IMR-90 (cell line): Measurements from ENCODE around the gene STX8. TPM values are rescaled to one million over a fixed set of nuclear protein-coding genes. Genes with fewer than 3 reads are reported as not detected.

Experiments
- ATAC-seq: fragments of 200-7000 bp; cut with Tn5 transposase; 2 replicates; pipeline ENCODE4 v1.9.1; 2020; ENCODE audit warnings: low read depth, mild to moderate bottlenecking, moderate library complexity
- BruUV-seq: library from RNA; stranded (reverse); fragments of 400-500 nt; replicated peaks from 2 replicates; lab custom pipeline; 2021; lab: Mats Ljungman, UMichigan
- CTCF ChIA-PET: fragments of 300-600 bp; formaldehyde crosslinking; extraction: SDS; loops from one replicate; lab custom pipeline; 2021; ENCODE audit warnings: antibody characterized with exemption; lab: Yijun Ruan, JAX
- POLR2A ChIA-PET: fragments of 300-600 bp; sonication (Branson Sonifier 250); formaldehyde crosslinking; loops from one replicate; lab custom pipeline; 2022; ENCODE audit warnings: antibody characterized with exemption; ENCODE audit not compliant: unreplicated experiment; lab: Charles Lee
- DNase-seq: peaks from one replicate; pipeline ENCODE4 v3.0.0; 2013
- H2AFZ ChIP-seq: replicated peaks from 2 replicates; pipeline ENCODE3; 2013; ENCODE audit warnings: low read length, mild to moderate bottlenecking; ENCODE audit not compliant: poor library complexity
- H2AK5ac ChIP-seq: 2 replicates; pipeline ENCODE4 v1.6.1; 2013; ENCODE audit warnings: low read depth, low read length, inconsistent platforms
- H2AK9ac ChIP-seq: replicated peaks from 2 replicates; pipeline ENCODE3; 2013; ENCODE audit warnings: mild to moderate bottlenecking, low read depth, low read length, moderate library complexity; ENCODE audit not compliant: poor library complexity
- H2BK120ac ChIP-seq: 2 replicates; pipeline ENCODE4 v1.6.1; 2013; ENCODE audit warnings: low read depth, low read length, inconsistent platforms
- H2BK15ac ChIP-seq: 3 replicates; pipeline ENCODE4 v1.6.1; 2013; ENCODE audit warnings: low read depth, low read length, inconsistent platforms
- H2BK20ac ChIP-seq: 2 replicates; pipeline ENCODE4 v1.6.1; 2013; ENCODE audit warnings: low read depth, mild to moderate bottlenecking, inconsistent platforms, low read length, moderate library complexity
- H2BK5ac ChIP-seq: 2 replicates; pipeline ENCODE4 v1.6.1; 2013; ENCODE audit warnings: mild to moderate bottlenecking, low read depth, low read length, inconsistent platforms; ENCODE audit not compliant: poor library complexity, severe bottlenecking
- H3K14ac ChIP-seq: replicated peaks from 2 replicates; pipeline ENCODE4 v1.6.1; 2013; ENCODE audit warnings: low read depth, low read length, inconsistent platforms
- H3K18ac ChIP-seq: 2 replicates; pipeline ENCODE4 v1.6.1; 2013; ENCODE audit warnings: low read depth, low read length, control low read depth
- H3K23ac ChIP-seq: 2 replicates; pipeline ENCODE4 v1.6.1; 2013; ENCODE audit warnings: low read depth, low read length, inconsistent platforms
- H3K27ac ChIP-seq: 2 replicates; pipeline ENCODE4 v1.5.1; 2013; ENCODE audit warnings: mild to moderate bottlenecking, control low read depth, low read length; ENCODE audit not compliant: insufficient read depth
- H3K27me3 ChIP-seq: 2 replicates; pipeline ENCODE4 v1.6.1; 2013; ENCODE audit warnings: low read length; ENCODE audit not compliant: control insufficient read depth, insufficient read depth
- H3K36me3 ChIP-seq: 2 replicates; pipeline ENCODE4 v1.6.1; 2013; ENCODE audit warnings: low read length, mixed read lengths; ENCODE audit not compliant: control insufficient read depth, insufficient read depth
- H3K4ac ChIP-seq: 2 replicates; pipeline ENCODE4 v1.6.1; 2013; ENCODE audit warnings: low read depth, low read length, inconsistent platforms
- H3K4me1 ChIP-seq: 2 replicates; pipeline ENCODE4 v1.6.1; 2013; ENCODE audit warnings: low read length, mixed read lengths; ENCODE audit not compliant: control insufficient read depth, insufficient read depth
- H3K4me2 ChIP-seq: 2 replicates; pipeline ENCODE4 v1.6.1; 2013; ENCODE audit warnings: low read depth, mild to moderate bottlenecking, control low read depth, low read length, moderate library complexity
- H3K4me3 ChIP-seq: 2 replicates; pipeline ENCODE4 v1.5.1; 2013; ENCODE audit warnings: low read depth, mild to moderate bottlenecking, control low read depth, low read length, moderate library complexity; ENCODE audit not compliant: insufficient read depth
- H3K56ac ChIP-seq: 2 replicates; pipeline ENCODE4 v1.6.1; 2013; ENCODE audit warnings: low read length, inconsistent platforms; ENCODE audit not compliant: insufficient read depth; ENCODE audit errors: extremely low read depth
- H3K79me1 ChIP-seq, 2 experiments: 2 replicates each; pipeline ENCODE4 v1.6.1; 2013; ENCODE audit warnings: low read length in 2 of 2, inconsistent platforms in 1 of 2, low read depth in 1 of 2
- H3K9ac ChIP-seq: 2 replicates; pipeline ENCODE4 v1.6.1; 2013; ENCODE audit warnings: low read depth, low read length, control low read depth
- H3K9me1 ChIP-seq: 2 replicates; pipeline ENCODE4 v1.6.1; 2013; ENCODE audit warnings: low read length, inconsistent platforms; ENCODE audit not compliant: insufficient read depth
- H3K9me3 ChIP-seq: 2 replicates; pipeline ENCODE4 v1.6.1; 2013; ENCODE audit warnings: low read length; ENCODE audit not compliant: control insufficient read depth, insufficient read depth
- H4K20me1 ChIP-seq: 2 replicates; pipeline ENCODE4 v1.6.1; 2013; ENCODE audit warnings: low read length, inconsistent platforms; ENCODE audit not compliant: insufficient read depth
- H4K5ac ChIP-seq: 2 replicates; pipeline ENCODE4 v1.6.1; 2013; ENCODE audit warnings: mild to moderate bottlenecking, low read depth, low read length, control low read depth
- H4K8ac ChIP-seq, 2 experiments: 2 replicates each; pipeline ENCODE4 v1.6.1; 2013; ENCODE audit warnings: low read depth in 2 of 2, low read length in 2 of 2, control low read depth in 1 of 2, inconsistent platforms in 1 of 2
- H4K91ac ChIP-seq: 2 replicates; pipeline ENCODE4 v1.6.1; 2013; ENCODE audit warnings: low read depth, low read length, inconsistent platforms; ENCODE audit not compliant: insufficient read depth
- FOS ChIP-seq: fragments of 150-350 bp; IDR thresholded peaks from 2 replicates; pipeline ENCODE4 v1.6.1; 2016; ENCODE audit warnings: low read depth, low read length
- MXI1 ChIP-seq: IDR thresholded peaks from 2 replicates; pipeline ENCODE4 v1.6.1; 2012; ENCODE audit warnings: low read depth, mild to moderate bottlenecking, low read length, moderate library complexity, borderline replicate concordance
- NFE2L2 ChIP-seq: fragments of 150-350 bp; IDR thresholded peaks from 2 replicates; pipeline ENCODE4 v1.6.1; 2016; ENCODE audit warnings: low read depth, mild to moderate bottlenecking, low read length
- RFX5 ChIP-seq: IDR thresholded peaks from 2 replicates; pipeline ENCODE4 v1.8.0; 2012; ENCODE audit warnings: low read depth, mild to moderate bottlenecking, low read length, moderate library complexity
- WGBS, 2 experiments: methylation state at CpG; one replicate each; pipeline versions ENCODE4 v1.1.5 to v1.1.7; 2013; ENCODE audit warnings: missing lambda C conversion rate in 2 of 2; ENCODE audit not compliant: insufficient read length in 1 of 2; ENCODE audit errors: extremely low coverage in 2 of 2; 5-methylcytosine and 5-hydroxymethylcytosine counted together
- dilution Hi-C: fragments of 300-500 bp; cut with HindIII; formaldehyde crosslinking; loops from one replicate; pipeline ENCODE4 v1.14.3; 2018; ENCODE audit warnings: low sequenced_read_pairs; ENCODE audit not compliant: unreplicated experiment
- in situ Hi-C: fragments of 300-500 bp; cut with MboI; formaldehyde crosslinking; loops from 3 replicates; pipeline ENCODE4 v1.14.3; 2019; ENCODE audit warnings: low sequenced_read_pairs, inconsistent platforms, mixed read lengths
- intact Hi-C: fragments of 100-400 bp; cut with micrococcal nuclease; formaldehyde crosslinking; loops from 2 replicates; pipeline ENCODE4 v1.10.0; 2022
- polyA plus RNA-seq, 3 experiments: library from polyadenylated mRNA; depleted of rRNA; stranded (reverse); fragments of >200 nt; gene quantifications; 2 replicates each; pipeline ENCODE4 v1.2.3, GENCODE V29; 2012; ENCODE audit warnings: low replicate concordance in 1 of 3
- total RNA-seq: library from RNA; depleted of rRNA; stranded (reverse); fragments of >200 nt; gene quantifications from 2 replicates; pipeline ENCODE4 v1.2.3, GENCODE V29; 2012
- TF ChIP-seq, protein P1 (sequence below): fragments of 150-350 bp; IDR thresholded peaks from 2 replicates; pipeline ENCODE4 v1.6.1; 2017; ENCODE audit warnings: mild to moderate bottlenecking, antibody characterized with exemption, low read length, low read depth
- TF ChIP-seq, protein P2 (sequence below): fragments of 150-350 bp; IDR thresholded peaks from 2 replicates; pipeline ENCODE4 v1.6.1; 2016; ENCODE audit warnings: low read depth, mild to moderate bottlenecking, low read length, moderate library complexity, borderline replicate concordance

STX8 gene
- total and polyA plus RNA-seq, 2 of the 4 experiments (the other 2 are of a cell fraction): 26.5 to 47.0 TPM

DNA sequence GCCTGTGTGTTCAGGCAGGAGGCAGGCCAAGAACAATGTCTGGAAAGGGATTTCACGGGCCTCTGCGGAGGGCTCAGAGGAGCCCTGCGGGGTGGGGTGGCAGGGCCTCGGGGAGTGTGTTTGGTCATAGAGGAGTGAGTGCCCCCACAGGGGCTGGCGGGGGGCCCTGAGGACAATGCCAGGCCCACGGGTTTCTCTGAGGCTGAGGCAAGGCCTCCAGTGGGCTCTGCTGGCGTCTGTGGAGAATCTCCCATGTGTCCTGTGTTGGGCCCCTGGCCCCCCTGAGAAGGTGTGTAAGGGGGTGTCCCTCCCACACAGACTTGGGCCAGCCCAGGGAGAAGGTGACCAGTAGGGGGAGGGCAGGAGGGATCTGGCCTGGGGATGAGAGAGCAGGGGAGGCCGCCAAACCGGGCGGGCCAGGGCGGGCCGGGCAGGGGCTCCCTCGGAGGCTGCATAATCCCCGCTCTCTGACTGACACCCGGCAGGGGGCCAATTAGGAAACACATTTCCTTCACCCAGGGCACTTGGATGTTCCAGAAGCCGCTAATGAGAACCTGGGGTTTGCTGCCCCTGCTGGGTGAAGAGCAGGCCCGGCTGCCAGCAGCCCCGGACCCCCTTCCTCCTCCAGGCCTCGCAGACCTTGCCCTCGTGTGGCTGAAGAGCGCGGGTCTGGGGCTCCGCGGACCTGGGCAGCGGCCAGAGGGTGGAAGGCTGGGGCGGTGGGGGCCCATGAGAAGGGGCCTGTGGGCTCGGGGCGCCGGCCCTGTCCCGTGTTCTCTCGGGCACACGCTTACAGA, 350.1 kb downstream of the STX8 start:
- no peaks in the 10 kb centered on the region for H3K79me1 ChIP-seq
- no peak overlapping the region for H2BK120ac ChIP-seq
- H3K36me3 ChIP-seq: no peaks in the 10 kb centered on the region
- H4K20me1 ChIP-seq: no peaks in the 10 kb centered on the region
- no peak overlapping the region for H3K4me2 ChIP-seq
- ATAC-seq: no peak
- H2AFZ ChIP-seq: no peak overlapping the region
- H3K27me3 ChIP-seq: no peaks in the 10 kb centered on the region
- no peak overlapping the region for H4K8ac ChIP-seq
- peaks cover 8% of the 10 kb centered on the region; the same call in 1 of the 2 replicates for H3K4me1 ChIP-seq
- H3K14ac ChIP-seq: no peak overlapping the region
- ChIA-PET POLR2A (no interaction called here), CTCF (interaction anchor here (0.5 kb wide), 1 partner anchor 106 kb away, joined by 3 read pairs; no protein-coding TSS in a partner anchor)
- H3K9me1 ChIP-seq: no peaks in the 10 kb centered on the region
- no peak overlapping the region for H4K91ac ChIP-seq
- no peak overlapping the region for H2AK9ac ChIP-seq
- H2AK5ac ChIP-seq: no peak overlapping the region
- H3K18ac ChIP-seq: no peak overlapping the region
- WGBS, 2 experiments: 62% methylated on average over 3 of the region's 32 CpGs; no CpG with 5 or more reads in 1 of the 2 experiments
- H3K56ac ChIP-seq: no peak overlapping the region
- no peak overlapping the region for H3K9ac ChIP-seq
- no peak overlapping the region for H3K27ac ChIP-seq
- H3K9me3 ChIP-seq: no peaks in the 10 kb centered on the region
- no peak overlapping the region for H2BK5ac ChIP-seq
- in situ Hi-C loops: no loop called here
- H2BK15ac ChIP-seq: no peak overlapping the region
- H3K4ac ChIP-seq: no peak overlapping the region
- no peak overlapping the region for H4K5ac ChIP-seq
- no peak overlapping the region for H2BK20ac ChIP-seq
- no TSS peak for BruUV-seq
- dilution Hi-C loops: no loop called here
- no peak for DNase-seq
- no peak overlapping the region for H3K4me3 ChIP-seq
- intact Hi-C loops: no loop called here
- TF ChIP-seq FOS (no peak), MXI1 (no peak), RFX5 (no peak), NFE2L2 (no peak)
- TF ChIP-seq, protein P1, sequence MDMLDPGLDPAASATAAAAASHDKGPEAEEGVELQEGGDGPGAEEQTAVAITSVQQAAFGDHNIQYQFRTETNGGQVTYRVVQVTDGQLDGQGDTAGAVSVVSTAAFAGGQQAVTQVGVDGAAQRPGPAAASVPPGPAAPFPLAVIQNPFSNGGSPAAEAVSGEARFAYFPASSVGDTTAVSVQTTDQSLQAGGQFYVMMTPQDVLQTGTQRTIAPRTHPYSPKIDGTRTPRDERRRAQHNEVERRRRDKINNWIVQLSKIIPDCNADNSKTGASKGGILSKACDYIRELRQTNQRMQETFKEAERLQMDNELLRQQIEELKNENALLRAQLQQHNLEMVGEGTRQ: no peak
- TF ChIP-seq, protein P2, sequence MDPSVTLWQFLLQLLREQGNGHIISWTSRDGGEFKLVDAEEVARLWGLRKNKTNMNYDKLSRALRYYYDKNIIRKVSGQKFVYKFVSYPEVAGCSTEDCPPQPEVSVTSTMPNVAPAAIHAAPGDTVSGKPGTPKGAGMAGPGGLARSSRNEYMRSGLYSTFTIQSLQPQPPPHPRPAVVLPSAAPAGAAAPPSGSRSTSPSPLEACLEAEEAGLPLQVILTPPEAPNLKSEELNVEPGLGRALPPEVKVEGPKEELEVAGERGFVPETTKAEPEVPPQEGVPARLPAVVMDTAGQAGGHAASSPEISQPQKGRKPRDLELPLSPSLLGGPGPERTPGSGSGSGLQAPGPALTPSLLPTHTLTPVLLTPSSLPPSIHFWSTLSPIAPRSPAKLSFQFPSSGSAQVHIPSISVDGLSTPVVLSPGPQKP: no peak
- no peak overlapping the region for H3K23ac ChIP-seq
